Mesendoderm (in vitro differentiated cells): ENCODE results near the gene RAG1. TPM values are rescaled to one million over a fixed set of nuclear protein-coding genes. Genes with fewer than 3 reads are reported as not detected.

ENCODE experiments used
- DNase-seq: peaks from one replicate; pipeline ENCODE4 v3.0.0; 2013
- H2AK5ac ChIP-seq: 2 replicates; pipeline ENCODE4 v1.6.1; 2013; ENCODE audit warnings: low read length, inconsistent platforms
- H2BK120ac ChIP-seq: 2 replicates; pipeline ENCODE4 v1.6.1; 2013; ENCODE audit warnings: low read depth, mild to moderate bottlenecking, low read length, moderate library complexity, mixed read lengths
- H2BK15ac ChIP-seq: replicated peaks from 2 replicates; pipeline ENCODE4 v1.6.1; 2013; ENCODE audit warnings: low read depth, mild to moderate bottlenecking, moderate library complexity
- H2BK5ac ChIP-seq: 2 replicates; pipeline ENCODE4 v1.6.1; 2013; ENCODE audit warnings: low read length, inconsistent platforms
- H3K18ac ChIP-seq: 2 replicates; pipeline ENCODE4 v1.6.1; 2013; ENCODE audit warnings: mild to moderate bottlenecking, low read length, mixed read lengths
- H3K23ac ChIP-seq: one replicate; pipeline ENCODE4 v1.6.1; 2013; ENCODE audit warnings: low read length
- H3K27ac ChIP-seq: 2 replicates; pipeline ENCODE4 v1.5.1; 2013; ENCODE audit warnings: low read depth, mild to moderate bottlenecking, inconsistent platforms, low read length, moderate library complexity
- H3K27me3 ChIP-seq: 2 replicates; pipeline ENCODE4 v1.6.1; 2013; ENCODE audit warnings: low read length, control low read depth, mild to moderate bottlenecking, inconsistent platforms; ENCODE audit not compliant: insufficient read depth, poor library complexity
- H3K36me3 ChIP-seq: 2 replicates; pipeline ENCODE4 v1.6.1; 2013; ENCODE audit warnings: low read length, inconsistent platforms; ENCODE audit not compliant: control insufficient read depth, insufficient read depth
- H3K4ac ChIP-seq: one replicate; pipeline ENCODE4 v1.6.1; 2013; ENCODE audit warnings: low read depth, mild to moderate bottlenecking, low read length, moderate library complexity
- H3K4me1 ChIP-seq: 2 replicates; pipeline ENCODE4 v1.6.1; 2013; ENCODE audit warnings: low read depth, low read length, inconsistent platforms; ENCODE audit not compliant: control insufficient read depth
- H3K4me2 ChIP-seq: 2 replicates; pipeline ENCODE4 v1.6.1; 2013; ENCODE audit warnings: low read length
- H3K4me3 ChIP-seq: 2 replicates; pipeline ENCODE4 v1.5.1; 2013; ENCODE audit warnings: mild to moderate bottlenecking, low read length
- H3K56ac ChIP-seq: one replicate; pipeline ENCODE4 v1.6.1; 2013; ENCODE audit warnings: low read length
- H3K79me1 ChIP-seq: 2 replicates; pipeline ENCODE4 v1.6.1; 2013; ENCODE audit warnings: low read length, inconsistent platforms
- H3K79me2 ChIP-seq: 2 replicates; pipeline ENCODE4 v1.6.1; 2013; ENCODE audit warnings: mild to moderate bottlenecking, low read length; ENCODE audit not compliant: control insufficient read depth, insufficient read depth
- H3K9ac ChIP-seq: 2 replicates; pipeline ENCODE4 v1.6.1; 2013; ENCODE audit warnings: low read length, inconsistent platforms
- H4K5ac ChIP-seq: one replicate; pipeline ENCODE4 v1.6.1; 2013; ENCODE audit warnings: low read length
- H4K8ac ChIP-seq: one replicate; pipeline ENCODE4 v1.6.1; 2013; ENCODE audit warnings: low read depth, mild to moderate bottlenecking, control low read depth, low read length, moderate library complexity
- WGBS: extraction: QIAGEN DNeasy Blood & Tissue Kit; methylation state at CpG from one replicate; pipeline ENCODE4 v1.1.7; 2013; ENCODE audit warnings: low lambda C conversion rate, missing lambda C conversion rate; ENCODE audit not compliant: insufficient coverage; ENCODE audit errors: extremely low coverage; 5-methylcytosine and 5-hydroxymethylcytosine counted together
- polyA plus RNA-seq, 2 experiments: library from polyadenylated mRNA; stranded (reverse); fragments of 200-250 nt; gene quantifications; one replicate each; pipeline ENCODE4 v1.2.3, GENCODE V29; 2013

RAG1 gene
- polyA plus RNA-seq (2013, experiment 1 of 2): 0.55 TPM
- 0.52 TPM for polyA plus RNA-seq (2013, experiment 2 of 2)

- Histone ChIP-seq H3K56ac (no peak within 1 kb of the TSS), H3K27ac (no peak within 1 kb of the TSS), H3K9ac (no peak within 1 kb of the TSS), H2AK5ac (no peak within 1 kb of the TSS), H2BK5ac (no peak within 1 kb of the TSS), H4K8ac (no peak within 1 kb of the TSS), H3K4me3 (no peak within 1 kb of the TSS), H3K4me2 (no peak within 1 kb of the TSS), H3K79me2 (no peaks in the 10 kb centered on the region), H2BK120ac (no peak within 1 kb of the TSS), H3K36me3 (no peaks in the 10 kb centered on the region), H3K27me3 (no peaks in the 10 kb centered on the region), H3K79me1 (no peaks in the 10 kb centered on the region), H3K23ac (no peak within 1 kb of the TSS), H3K4me1 (no peaks in the 10 kb centered on the region), H4K5ac (no peak within 1 kb of the TSS), H3K18ac (no peak within 1 kb of the TSS), H3K4ac (no peak within 1 kb of the TSS), H2BK15ac (no peak within 1 kb of the TSS)
- WGBS: no CpG with 5 or more reads among the region's 1 CpG
- DNase-seq: no peak
Measured at GRCh38 chr11:36567694-36568093, at the start of gene RAG1. Gene RAG1 (plus strand): TSS chr11:36568007. CDS start chr11:36573305, 5,298 bp downstream.

DNA sequence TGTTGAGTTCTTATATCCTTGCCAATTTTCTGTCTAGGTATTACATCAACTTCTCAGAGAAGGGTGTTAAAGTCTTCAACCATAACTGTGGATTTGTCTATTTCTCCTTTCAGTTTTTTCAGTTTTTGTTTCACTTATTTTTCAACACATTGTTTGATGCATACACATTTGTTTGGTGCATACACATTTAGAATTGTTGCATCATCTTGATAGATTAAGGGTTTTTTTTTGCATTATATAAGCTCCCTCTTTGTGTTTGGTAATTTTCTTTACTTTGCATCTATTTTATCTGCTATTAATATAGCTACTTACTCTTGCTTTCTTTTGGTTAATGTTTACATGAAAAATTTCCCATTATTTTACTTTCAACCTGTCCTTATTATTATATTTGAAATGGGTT, 37.0 kb upstream of the RAG1 start:
- Histone ChIP-seq H3K4me2 (no peak overlapping the region), H3K9ac (no peak overlapping the region), H2BK15ac (no peak overlapping the region), H3K79me1 (no peaks in the 10 kb centered on the region), H4K8ac (no peak overlapping the region), H3K79me2 (no peaks in the 10 kb centered on the region), H3K18ac (no peak overlapping the region), H3K4me1 (no peaks in the 10 kb centered on the region), H3K23ac (no peak overlapping the region), H3K4ac (no peak overlapping the region), H3K27ac (no peak overlapping the region), H3K27me3 (no peaks in the 10 kb centered on the region), H2AK5ac (no peak overlapping the region), H4K5ac (no peak overlapping the region), H2BK5ac (no peak overlapping the region), H3K56ac (no peak overlapping the region), H2BK120ac (no peak overlapping the region), H3K4me3 (no peak overlapping the region), H3K36me3 (no peaks in the 10 kb centered on the region)
- no peak for DNase-seq

- Histone ChIP-seq H2BK120ac (no peak overlapping the region), H3K4ac (no peak overlapping the region), H4K8ac (no peak overlapping the region), H2AK5ac (no peak overlapping the region), H3K23ac (no peak overlapping the region), H2BK15ac (no peak overlapping the region), H2BK5ac (no peak overlapping the region), H3K4me3 (no peak overlapping the region), H3K56ac (no peak overlapping the region), H4K5ac (no peak overlapping the region), H3K27ac (no peak overlapping the region), H3K18ac (no peak overlapping the region), H3K4me2 (no peak overlapping the region), H3K79me2 (no peaks in the 10 kb centered on the region), H3K79me1 (no peaks in the 10 kb centered on the region), H3K9ac (no peak overlapping the region), H3K36me3 (no peaks in the 10 kb centered on the region), H3K27me3 (no peaks in the 10 kb centered on the region), H3K4me1 (no peaks in the 10 kb centered on the region)
- WGBS: no CpG with 5 or more reads among the region's 8 CpGs
- DNase-seq: peak; percentile 72
Measured at GRCh38 chr11:36532941-36533601, 34.7 kb upstream of the RAG1 start.

DNA sequence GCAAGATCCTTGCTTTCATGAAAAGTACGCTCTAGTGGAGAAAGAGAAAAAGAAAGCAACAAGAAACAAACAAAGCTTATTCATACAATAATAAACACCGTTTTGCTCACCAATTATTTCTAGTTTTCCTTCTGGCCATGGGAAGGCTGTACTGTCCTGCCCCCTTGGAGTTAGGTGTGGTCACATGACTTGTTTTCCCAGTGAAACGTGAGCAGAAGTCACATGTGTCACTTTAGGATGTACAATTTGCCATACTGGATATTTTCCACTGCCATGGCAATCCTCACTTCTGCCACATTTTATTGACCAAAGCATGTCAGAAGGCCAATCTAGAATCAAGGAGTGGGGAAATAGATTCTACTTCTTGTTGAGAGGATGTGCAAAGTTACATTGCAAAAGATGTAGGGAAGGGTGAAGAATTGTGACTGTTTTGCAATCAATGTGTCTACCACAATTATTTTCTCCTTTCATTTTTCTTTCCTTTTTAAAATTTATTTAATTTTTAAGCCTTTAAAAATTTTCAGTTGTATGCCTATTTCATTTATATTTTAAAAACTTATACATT, 33.4 kb upstream of the RAG1 start:
- H3K9ac ChIP-seq: no peak overlapping the region
- H2BK15ac ChIP-seq: no peak overlapping the region
- H3K4me3 ChIP-seq: no peak overlapping the region
- H2AK5ac ChIP-seq: no peak overlapping the region
- H2BK120ac ChIP-seq: no peak overlapping the region
- no peak overlapping the region for H3K23ac ChIP-seq
- H3K4me1 ChIP-seq: no peaks in the 10 kb centered on the region
- no peak overlapping the region for H4K5ac ChIP-seq
- WGBS: no CpG with 5 or more reads among the region's 3 CpGs
- no peak overlapping the region for H4K8ac ChIP-seq
- no peaks in the 10 kb centered on the region for H3K36me3 ChIP-seq
- no peak overlapping the region for H3K18ac ChIP-seq
- no peaks in the 10 kb centered on the region for H3K79me1 ChIP-seq
- no peak overlapping the region for H3K56ac ChIP-seq
- H2BK5ac ChIP-seq: no peak overlapping the region
- no peaks in the 10 kb centered on the region for H3K79me2 ChIP-seq
- DNase-seq: no peak
- no peak overlapping the region for H3K4me2 ChIP-seq
- no peak overlapping the region for H3K4ac ChIP-seq
- H3K27me3 ChIP-seq: no peaks in the 10 kb centered on the region
- H3K27ac ChIP-seq: no peak overlapping the region

GRCh38 chr11:36540998-36541397, 26.8 kb upstream of the RAG1 start:
- no peaks in the 10 kb centered on the region for H3K36me3 ChIP-seq
- WGBS: no CpG with 5 or more reads among the region's 6 CpGs
- peak; percentile 70 for DNase-seq

More at GRCh38 chr11:36540998-36541397, 26.8 kb upstream of the RAG1 start:
- Histone ChIP-seq H3K4ac (no peak overlapping the region), H3K56ac (no peak overlapping the region), H2BK120ac (no peak overlapping the region), H2BK5ac (no peak overlapping the region), H2BK15ac (no peak overlapping the region), H3K9ac (no peak overlapping the region), H3K23ac (no peak overlapping the region), H3K27ac (no peak overlapping the region), H4K8ac (no peak overlapping the region), H3K27me3 (no peaks in the 10 kb centered on the region), H3K4me1 (no peaks in the 10 kb centered on the region), H4K5ac (no peak overlapping the region), H3K18ac (no peak overlapping the region), H2AK5ac (no peak overlapping the region), H3K4me2 (no peak overlapping the region), H3K79me1 (no peaks in the 10 kb centered on the region), H3K4me3 (no peak overlapping the region), H3K79me2 (no peaks in the 10 kb centered on the region)
